Liver (tissue), 9 donors: ENCODE measurements around the gene CLRN3. TPM values are rescaled to one million over a fixed set of nuclear protein-coding genes. Genes with fewer than 3 reads are reported as not detected.

Source experiments
- DNase-seq: peaks from one replicate; pipeline ENCODE4 v3.0.0-alpha.2; 2017; ENCODE audit warnings: low spot score
- H3K27ac ChIP-seq, 2 donors: one replicate each; pipeline ENCODE4 v1.7.0; 2013; ENCODE audit warnings: inconsistent platforms in 2 of 2, low read length in 2 of 2, control low read depth in 1 of 2, low read depth in 1 of 2, mild to moderate bottlenecking in 1 of 2
- H3K27me3 ChIP-seq, 4 donors: one replicate each; pipeline versions ENCODE4 v1.6.1 to v1.7.0; 2013; ENCODE audit warnings: low read length in 3 of 4, inconsistent platforms in 1 of 4, mild to moderate bottlenecking in 1 of 4, moderate library complexity in 1 of 4; ENCODE audit not compliant: control insufficient read depth in 4 of 4, insufficient read depth in 4 of 4
- H3K36me3 ChIP-seq, 4 donors: one replicate each; pipeline versions ENCODE4 v1.6.1 to v1.7.0; 2013; ENCODE audit warnings: low read length in 3 of 4, mild to moderate bottlenecking in 3 of 4, low read depth in 1 of 4, moderate library complexity in 1 of 4; ENCODE audit not compliant: control insufficient read depth in 4 of 4, insufficient read depth in 3 of 4
- H3K4me1 ChIP-seq, 4 donors: one replicate each; pipeline versions ENCODE4 v1.6.1 to v1.7.0; 2013; ENCODE audit warnings: low read length in 3 of 4, mild to moderate bottlenecking in 3 of 4, moderate library complexity in 1 of 4; ENCODE audit not compliant: control insufficient read depth in 4 of 4, insufficient read depth in 4 of 4
- H3K4me3 ChIP-seq, 3 donors: one replicate each; pipeline versions ENCODE4 v1.6.1 to v1.7.0; 2013; ENCODE audit warnings: low read length in 3 of 3, control low read depth in 1 of 3, low read depth in 1 of 3, mild to moderate bottlenecking in 1 of 3
- H3K9ac ChIP-seq, 2 donors: one replicate each; pipeline ENCODE4 v1.7.0; 2013; ENCODE audit warnings: low read length in 2 of 2, mild to moderate bottlenecking in 2 of 2, moderate library complexity in 2 of 2, control low read depth in 1 of 2, low read depth in 1 of 2
- H3K9me3 ChIP-seq, 4 donors: one replicate each; pipeline versions ENCODE4 v1.6.1 to v1.7.0; 2013; ENCODE audit warnings: low read length in 3 of 4; ENCODE audit not compliant: control insufficient read depth in 4 of 4
- EGR1 ChIP-seq, 2 donors: IDR thresholded peaks; 2 replicates each; pipeline ENCODE4 v1.6.1; 2016 to 2018; ENCODE audit warnings: antibody characterized with exemption in 2 of 2, low read depth in 2 of 2
- FOXA2 ChIP-seq: IDR thresholded peaks from 2 replicates; pipeline ENCODE4 v1.6.1; 2016; ENCODE audit warnings: antibody characterized with exemption
- GABPA ChIP-seq, 2 donors: IDR thresholded peaks in 1 of 2; conservative IDR thresholded peaks in 1 of 2; 2 replicates each; pipeline ENCODE4 v1.6.1; 2016; ENCODE audit warnings: antibody characterized with exemption in 2 of 2, mild to moderate bottlenecking in 1 of 2, moderate library complexity in 1 of 2
- HNF4A ChIP-seq, 2 donors: conservative IDR thresholded peaks; 2 replicates each; pipeline ENCODE4 v1.6.1; 2016; ENCODE audit warnings: antibody characterized with exemption in 2 of 2, mild to moderate bottlenecking in 2 of 2
- HNF4G ChIP-seq: IDR thresholded peaks from 2 replicates; pipeline ENCODE4 v1.6.1; 2016; ENCODE audit warnings: antibody characterized with exemption
- JUND ChIP-seq, 2 donors: IDR thresholded peaks; 2 replicates each; pipeline ENCODE4 v1.6.1; 2016; ENCODE audit warnings: antibody characterized with exemption in 2 of 2
- MAX ChIP-seq: IDR thresholded peaks from 2 replicates; pipeline ENCODE4 v1.6.1; 2016; ENCODE audit warnings: antibody characterized with exemption
- NR2F2 ChIP-seq: IDR thresholded peaks from 2 replicates; pipeline ENCODE4 v1.6.1; 2016; ENCODE audit warnings: antibody characterized with exemption
- RAD21 ChIP-seq, 2 donors: IDR thresholded peaks; 2 replicates each; pipeline ENCODE4 v1.6.1; 2016; ENCODE audit warnings: antibody characterized with exemption in 2 of 2, mild to moderate bottlenecking in 2 of 2
- RXRA ChIP-seq, 2 donors: IDR thresholded peaks; 2 replicates each; pipeline ENCODE4 v1.6.1; 2017 to 2018; ENCODE audit warnings: antibody characterized with exemption in 2 of 2, mild to moderate bottlenecking in 1 of 2
- SP1 ChIP-seq: IDR thresholded peaks from 2 replicates; pipeline ENCODE4 v1.6.1; 2018; ENCODE audit warnings: antibody characterized with exemption, mild to moderate bottlenecking
- TAF1 ChIP-seq: conservative IDR thresholded peaks from 2 replicates; pipeline ENCODE4 v1.6.1; 2016; ENCODE audit warnings: antibody characterized with exemption, mild to moderate bottlenecking
- YY1 ChIP-seq: IDR thresholded peaks from 2 replicates; pipeline ENCODE4 v1.6.1; 2016; ENCODE audit warnings: antibody characterized with exemption, mild to moderate bottlenecking
- WGBS: extraction: QIAGEN DNeasy Blood & Tissue Kit; methylation state at CpG from one replicate; pipeline ENCODE4 v1.1.7; 2013; 5-methylcytosine and 5-hydroxymethylcytosine counted together
- polyA plus RNA-seq, 2 donors: library from polyadenylated mRNA; stranded (reverse) in 1 of 2; unstranded in 1 of 2; fragments of 200-250 nt in 1 of 2; fragments of >200 nt in 1 of 2; fragmentation: Nextera tagmentation in 1 of 2; extraction: Ambion mirVana in 1 of 2; gene quantifications; one replicate each; pipeline versions ENCODE4 v1.2.1 to v1.2.3, GENCODE V29; 2013 to 2015
- total RNA-seq, 2 donors: library from RNA; depleted of rRNA; stranded (reverse); fragments of >200 nt; gene quantifications; one replicate each; pipeline ENCODE4 v1.2.3, GENCODE V29; 2014
- TF ChIP-seq, protein P1 (sequence below): IDR thresholded peaks from 2 replicates; pipeline ENCODE4 v1.6.1; 2016; ENCODE audit warnings: antibody characterized with exemption, mild to moderate bottlenecking
- TF ChIP-seq, protein P2 (sequence below): fragments of 150-350 bp; IDR thresholded peaks from 2 replicates; pipeline ENCODE4 v1.5.1; 2017; ENCODE audit warnings: improper control_type of control experiment, low read depth, low read length; ENCODE audit not compliant: missing input control
- TF ChIP-seq, protein P3 (sequence below): IDR thresholded peaks from 2 replicates; pipeline ENCODE4 v1.6.1; 2016; ENCODE audit warnings: antibody characterized with exemption
- donor health status: healthy.
- donor health status: healthy.
- donor health status: healthy.
- donor health status: healthy.
- donor health status: healthy.

Gene CLRN3
- total and polyA plus RNA-seq, 4 donors, result 0.33 to 16.9 (median 6.9) TPM

GRCh38 chr10:127873901-127874470 lies 18.8 kb downstream of the CLRN3 start:
- no peak for TF ChIP-seq YY1
- no peak for TF ChIP-seq SP1
- no peak for TF ChIP-seq FOXA2
- TF ChIP-seq HNF4G, result no peak
- no peak for TF ChIP-seq TAF1
- TF ChIP-seq, protein P1, sequence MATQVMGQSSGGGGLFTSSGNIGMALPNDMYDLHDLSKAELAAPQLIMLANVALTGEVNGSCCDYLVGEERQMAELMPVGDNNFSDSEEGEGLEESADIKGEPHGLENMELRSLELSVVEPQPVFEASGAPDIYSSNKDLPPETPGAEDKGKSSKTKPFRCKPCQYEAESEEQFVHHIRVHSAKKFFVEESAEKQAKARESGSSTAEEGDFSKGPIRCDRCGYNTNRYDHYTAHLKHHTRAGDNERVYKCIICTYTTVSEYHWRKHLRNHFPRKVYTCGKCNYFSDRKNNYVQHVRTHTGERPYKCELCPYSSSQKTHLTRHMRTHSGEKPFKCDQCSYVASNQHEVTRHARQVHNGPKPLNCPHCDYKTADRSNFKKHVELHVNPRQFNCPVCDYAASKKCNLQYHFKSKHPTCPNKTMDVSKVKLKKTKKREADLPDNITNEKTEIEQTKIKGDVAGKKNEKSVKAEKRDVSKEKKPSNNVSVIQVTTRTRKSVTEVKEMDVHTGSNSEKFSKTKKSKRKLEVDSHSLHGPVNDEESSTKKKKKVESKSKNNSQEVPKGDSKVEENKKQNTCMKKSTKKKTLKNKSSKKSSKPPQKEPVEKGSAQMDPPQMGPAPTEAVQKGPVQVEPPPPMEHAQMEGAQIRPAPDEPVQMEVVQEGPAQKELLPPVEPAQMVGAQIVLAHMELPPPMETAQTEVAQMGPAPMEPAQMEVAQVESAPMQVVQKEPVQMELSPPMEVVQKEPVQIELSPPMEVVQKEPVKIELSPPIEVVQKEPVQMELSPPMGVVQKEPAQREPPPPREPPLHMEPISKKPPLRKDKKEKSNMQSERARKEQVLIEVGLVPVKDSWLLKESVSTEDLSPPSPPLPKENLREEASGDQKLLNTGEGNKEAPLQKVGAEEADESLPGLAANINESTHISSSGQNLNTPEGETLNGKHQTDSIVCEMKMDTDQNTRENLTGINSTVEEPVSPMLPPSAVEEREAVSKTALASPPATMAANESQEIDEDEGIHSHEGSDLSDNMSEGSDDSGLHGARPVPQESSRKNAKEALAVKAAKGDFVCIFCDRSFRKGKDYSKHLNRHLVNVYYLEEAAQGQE, result no peak
- TF ChIP-seq JUND (IDR thresholded peaks at IDR 0.05), result no peak
- TF ChIP-seq NR2F2, result no peak
- TF ChIP-seq, protein P2, sequence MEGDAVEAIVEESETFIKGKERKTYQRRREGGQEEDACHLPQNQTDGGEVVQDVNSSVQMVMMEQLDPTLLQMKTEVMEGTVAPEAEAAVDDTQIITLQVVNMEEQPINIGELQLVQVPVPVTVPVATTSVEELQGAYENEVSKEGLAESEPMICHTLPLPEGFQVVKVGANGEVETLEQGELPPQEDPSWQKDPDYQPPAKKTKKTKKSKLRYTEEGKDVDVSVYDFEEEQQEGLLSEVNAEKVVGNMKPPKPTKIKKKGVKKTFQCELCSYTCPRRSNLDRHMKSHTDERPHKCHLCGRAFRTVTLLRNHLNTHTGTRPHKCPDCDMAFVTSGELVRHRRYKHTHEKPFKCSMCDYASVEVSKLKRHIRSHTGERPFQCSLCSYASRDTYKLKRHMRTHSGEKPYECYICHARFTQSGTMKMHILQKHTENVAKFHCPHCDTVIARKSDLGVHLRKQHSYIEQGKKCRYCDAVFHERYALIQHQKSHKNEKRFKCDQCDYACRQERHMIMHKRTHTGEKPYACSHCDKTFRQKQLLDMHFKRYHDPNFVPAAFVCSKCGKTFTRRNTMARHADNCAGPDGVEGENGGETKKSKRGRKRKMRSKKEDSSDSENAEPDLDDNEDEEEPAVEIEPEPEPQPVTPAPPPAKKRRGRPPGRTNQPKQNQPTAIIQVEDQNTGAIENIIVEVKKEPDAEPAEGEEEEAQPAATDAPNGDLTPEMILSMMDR, result no peak
- TF ChIP-seq, protein P3, sequence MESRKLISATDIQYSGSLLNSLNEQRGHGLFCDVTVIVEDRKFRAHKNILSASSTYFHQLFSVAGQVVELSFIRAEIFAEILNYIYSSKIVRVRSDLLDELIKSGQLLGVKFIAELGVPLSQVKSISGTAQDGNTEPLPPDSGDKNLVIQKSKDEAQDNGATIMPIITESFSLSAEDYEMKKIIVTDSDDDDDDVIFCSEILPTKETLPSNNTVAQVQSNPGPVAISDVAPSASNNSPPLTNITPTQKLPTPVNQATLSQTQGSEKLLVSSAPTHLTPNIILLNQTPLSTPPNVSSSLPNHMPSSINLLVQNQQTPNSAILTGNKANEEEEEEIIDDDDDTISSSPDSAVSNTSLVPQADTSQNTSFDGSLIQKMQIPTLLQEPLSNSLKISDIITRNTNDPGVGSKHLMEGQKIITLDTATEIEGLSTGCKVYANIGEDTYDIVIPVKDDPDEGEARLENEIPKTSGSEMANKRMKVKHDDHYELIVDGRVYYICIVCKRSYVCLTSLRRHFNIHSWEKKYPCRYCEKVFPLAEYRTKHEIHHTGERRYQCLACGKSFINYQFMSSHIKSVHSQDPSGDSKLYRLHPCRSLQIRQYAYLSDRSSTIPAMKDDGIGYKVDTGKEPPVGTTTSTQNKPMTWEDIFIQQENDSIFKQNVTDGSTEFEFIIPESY, result no peak
- no peak for TF ChIP-seq HNF4A (conservative IDR thresholded peaks at IDR 0.05)
- TF ChIP-seq MAX, result no peak
- TF ChIP-seq GABPA (IDR thresholded peaks at IDR 0.05 in 1 of 2, conservative IDR thresholded peaks at IDR 0.05 in 1 of 2), result no peak
- TF ChIP-seq EGR1 (IDR thresholded peaks at IDR 0.05; ENCODE audit: low read depth in 2 of 2), result no peak
- TF ChIP-seq RXRA (IDR thresholded peaks at IDR 0.05), result no peak
- TF ChIP-seq RAD21 (IDR thresholded peaks at IDR 0.05), result no peak
- 89% methylated on average over 11 of the region's 11 CpGs for WGBS

More at GRCh38 chr10:127873901-127874470, 18.8 kb downstream of the CLRN3 start:
- Histone ChIP-seq H3K27me3 (no peaks in the 10 kb centered on the region), H3K4me3 (no peak overlapping the region), H3K4me1 (peaks cover 8 to 18% (median 15%) of the 10 kb centered on the region in 4 donors), H3K36me3 (peaks cover 0 to 8% (median 3%) of the 10 kb centered on the region in 4 donors), H3K27ac (no peak overlapping the region), H3K9ac (no peak overlapping the region), H3K9me3 (peaks cover 0 to 4% (median 0%) of the 10 kb centered on the region in 4 donors)
- no peak for DNase-seq
